K562 (cell line): ENCODE measurements around the gene CTCFL. TPM values are rescaled to one million over a fixed set of nuclear protein-coding genes. Genes with fewer than 3 reads are reported as not detected.

ENCODE experiments used
- ATAC-seq: fragments of 200-7000 bp; cut with Tn5 transposase; 3 replicates; pipeline ENCODE4 v1.9.1; 2020; ENCODE audit warnings: moderate library complexity
- BruUV-seq: library from RNA; stranded (reverse); fragments of 400-500 nt; replicated peaks from 2 replicates; lab custom pipeline; 2021; lab: Mats Ljungman, UMichigan
- CTCF ChIA-PET: fragments of 300-600 bp; formaldehyde crosslinking; extraction: SDS; loops from one replicate; lab custom pipeline; 2021; ENCODE audit warnings: low intra/inter-chr PET ratio; lab: Yijun Ruan, JAX
- POLR2A ChIA-PET: fragments of 300-600, 350-650 bp; sonication (Branson Sonifier 250); formaldehyde crosslinking; extraction: SDS; loops from one replicate; lab custom pipeline; 2021; ENCODE audit warnings: antibody characterized with exemption, inconsistent platforms; lab: Yijun Ruan, JAX
- DNase-seq, 4 experiments: peaks; one replicate each; pipeline versions ENCODE4 v3.0.0 to v3.0.0-alpha.2; 2011 to 2018; ENCODE audit warnings: low spot score in 3 of 4, mixed read lengths in 3 of 4; ENCODE audit errors: extremely low read depth in 1 of 4
- FAIRE-seq: peaks from 2 replicates; lab custom pipeline; 2011; peaks lifted over from hg19 to GRCh38; lab: Jason Lieb, UNC
- H2AFZ ChIP-seq: 2 replicates; pipeline ENCODE4 v1.6.0; 2011; ENCODE audit warnings: low read depth, low read length, control low read depth, inconsistent platforms
- H3K27ac ChIP-seq: fragments of 200-600 bp; 3 replicates; pipeline ENCODE4 v1.8.0; 2011; ENCODE audit warnings: low read depth, mild to moderate bottlenecking, control low read depth, inconsistent platforms, low read length, moderate library complexity, mixed read lengths; ENCODE audit errors: extremely low read depth
- H3K27me3 ChIP-seq, 2 experiments: fragments of 300-600 bp in 1 of 2; 2 replicates in 1 of 2; 3 replicates in 1 of 2; pipeline versions ENCODE4 v1.6.0 to v1.8.0; 2011; ENCODE audit warnings: inconsistent platforms in 2 of 2, low read length in 2 of 2, mild to moderate bottlenecking in 1 of 2, mixed read lengths in 1 of 2, moderate library complexity in 1 of 2; ENCODE audit not compliant: control insufficient read depth in 2 of 2, insufficient read depth in 2 of 2
- H3K36me3 ChIP-seq: fragments of 300-600 bp; 3 replicates; pipeline ENCODE4 v1.8.0; 2011; ENCODE audit warnings: mild to moderate bottlenecking, low read length, inconsistent platforms; ENCODE audit not compliant: control insufficient read depth, insufficient read depth
- H3K4me1 ChIP-seq, 2 experiments: fragments of 200-600 bp in 1 of 2; replicated peaks in 1 of 2; 2 replicates in 1 of 2; 3 replicates in 1 of 2; pipeline versions ENCODE4 v1.5.1 to v1.8.0; 2011; ENCODE audit warnings: inconsistent platforms in 2 of 2, low read length in 2 of 2, mild to moderate bottlenecking in 1 of 2, mixed read lengths in 1 of 2, moderate library complexity in 1 of 2; ENCODE audit not compliant: control insufficient read depth in 2 of 2, insufficient read depth in 2 of 2
- H3K4me2 ChIP-seq: 2 replicates; pipeline ENCODE4 v1.6.1; 2011; ENCODE audit warnings: low read length, control low read depth, inconsistent platforms, mixed read lengths; ENCODE audit not compliant: insufficient read depth
- H3K4me3 ChIP-seq: fragments of 200-600 bp; sonication (generic), shearing (Covaris generic); 2 replicates; pipeline ENCODE4 v1.5.1; 2016; ENCODE audit warnings: control low read depth, inconsistent platforms
- H3K79me2 ChIP-seq: fragments of 200-600 bp; 3 replicates; pipeline ENCODE4 v1.8.0; 2011; ENCODE audit warnings: low read length, inconsistent platforms; ENCODE audit not compliant: control insufficient read depth, insufficient read depth
- H3K9ac ChIP-seq, 2 experiments: 2 replicates each; pipeline versions ENCODE4 v1.6.0 to v1.6.1; 2011; ENCODE audit warnings: low read depth in 2 of 2, low read length in 2 of 2, control low read depth in 1 of 2, inconsistent platforms in 1 of 2, mild to moderate bottlenecking in 1 of 2, mixed read lengths in 1 of 2; ENCODE audit not compliant: insufficient read depth in 1 of 2
- H3K9me1 ChIP-seq: one replicate; pipeline ENCODE4 v1.6.0; 2011; ENCODE audit warnings: inconsistent platforms, mild to moderate bottlenecking, low read length, moderate library complexity; ENCODE audit not compliant: control insufficient read depth, insufficient read depth
- H3K9me3 ChIP-seq: replicated peaks from 2 replicates; pipeline ENCODE4 v1.5.1; 2011; ENCODE audit warnings: low read depth, low read length, inconsistent platforms; ENCODE audit not compliant: control insufficient read depth, insufficient read depth
- H4K20me1 ChIP-seq: replicated peaks from 2 replicates; pipeline ENCODE4 v1.6.1; 2011; ENCODE audit warnings: low read length, inconsistent platforms, mixed read lengths; ENCODE audit not compliant: control insufficient read depth, insufficient read depth
- ATF1 ChIP-seq, 2 experiments: fragments of 450-650 bp in 1 of 2; IDR thresholded peaks; 2 replicates each; pipeline ENCODE4 v1.6.1; 2016; ENCODE audit warnings: missing compliant biosample characterization in 1 of 2, missing genetic modification characterization in 1 of 2
- HLTF ChIP-seq: fragments of 450-650 bp; IDR thresholded peaks from 2 replicates; pipeline ENCODE4 v1.6.1; 2016
- HNRNPK ChIP-seq: fragments of 200-400 bp; formaldehyde crosslinking; IDR thresholded peaks from one replicate; pipeline ENCODE4 v1.6.1; 2018; ENCODE audit warnings: mild to moderate bottlenecking, low read depth, low read length; ENCODE audit not compliant: poor library complexity, severe bottlenecking
- MYC ChIP-seq, 2 experiments: fragments of 250-450 bp in 1 of 2; sonication (Bioruptor Pico) in 1 of 2; IDR thresholded peaks; 2 replicates each; pipeline versions ENCODE4 v1.5.1 to v1.6.1; 2012 to 2021; ENCODE audit warnings: low read depth in 2 of 2, borderline replicate concordance in 1 of 2, improper control_type of control experiment in 1 of 2, low read length in 1 of 2, mild to moderate bottlenecking in 1 of 2, moderate library complexity in 1 of 2
- POLR3A ChIP-seq: IDR thresholded peaks from 2 replicates; pipeline ENCODE4 v1.6.1; 2011; ENCODE audit warnings: borderline replicate concordance, mild to moderate bottlenecking, moderate library complexity; ENCODE audit not compliant: insufficient read length, insufficient read depth; ENCODE audit errors: extremely low read depth
- RBM22 ChIP-seq: fragments of 200-400 bp; formaldehyde crosslinking; IDR thresholded peaks from 2 replicates; pipeline ENCODE4 v1.6.1; 2018; ENCODE audit warnings: low read length, low read depth; ENCODE audit not compliant: poor library complexity, severe bottlenecking
- SMAD1 ChIP-seq: fragments of 150-350 bp; IDR thresholded peaks from 2 replicates; pipeline ENCODE4 v1.6.1; 2014; ENCODE audit warnings: low read length, low read depth; ENCODE audit not compliant: partially characterized antibody
- ZNF57 ChIP-seq: fragments of 450-650 bp; formaldehyde crosslinking; IDR thresholded peaks from 2 replicates; pipeline ENCODE4 v1.4.0; 2020; ENCODE audit warnings: mild to moderate bottlenecking, moderate library complexity
- WGBS: fragments of 100-300 bp; shearing (Covaris generic); methylation state at CpG from one replicate; pipeline ENCODE4 v1.1.6; 2016; ENCODE audit warnings: low coverage, mixed read lengths; ENCODE audit not compliant: insufficient coverage; ENCODE audit errors: missing lambda C conversion rate; 5-methylcytosine and 5-hydroxymethylcytosine counted together
- in situ Hi-C: fragments of 300-500 bp; cut with MboI; formaldehyde crosslinking; loops from 4 replicates; pipeline ENCODE4 v1.15.0; 2018; ENCODE audit warnings: inconsistent platforms, mixed read lengths
- intact Hi-C: fragments of 100-400 bp; cut with micrococcal nuclease; formaldehyde crosslinking; loops from 2 replicates; pipeline ENCODE4 v1.14.2; 2022
- polyA plus RNA-seq, 8 experiments: library from polyadenylated mRNA; depleted of rRNA in 4 of 8; stranded (reverse) in 5 of 8; unstranded in 3 of 8; fragments of >200 nt; fragmentation: Nextera tagmentation in 2 of 8; fragmentation: Illumina TruSeq in 1 of 8; extraction: Ambion mirVana in 2 of 8; extraction: Trizol in 1 of 8; gene quantifications; 2 replicates each; pipeline versions ENCODE4 v1.2.1 to v1.2.3, GENCODE V29; 2011 to 2014; ENCODE audit warnings: inconsistent platforms in 1 of 8, missing spikeins in 1 of 8
- total RNA-seq, 7 experiments: library from RNA; depleted of rRNA in 6 of 7; stranded (reverse); fragments of >200 nt in 6 of 7; fragmentation: Illumina TruSeq in 2 of 7; extraction: Trizol in 2 of 7; gene quantifications; 2 replicates each; pipeline versions ENCODE4 v1.2.1 to v1.2.3, GENCODE V29; 2011 to 2021; ENCODE audit warnings: low replicate concordance in 1 of 7
- TF ChIP-seq, protein P1 (sequence below): sonication (generic); formaldehyde crosslinking; IDR thresholded peaks from 2 replicates; pipeline ENCODE4 v1.8.0; 2022; ENCODE audit warnings: mild to moderate bottlenecking, missing genetic modification reagents, borderline replicate concordance
- TF ChIP-seq, protein P2 (sequence below), 2 experiments: fragments of 450-650 bp in 1 of 2; sonication (generic) in 1 of 2; formaldehyde crosslinking in 1 of 2; IDR thresholded peaks; 2 replicates each; pipeline versions ENCODE4 v1.7.1 to v1.9.0; 2016 to 2022; ENCODE audit warnings: inconsistent platforms in 1 of 2, mild to moderate bottlenecking in 1 of 2, missing genetic modification reagents in 1 of 2

CTCFL gene
- total and polyA plus RNA-seq, 9 of the 15 experiments (the other 6 are each of a cell fraction or from before 2014, with no cell fraction given) = 42.4 to 188 (median 111) TPM

DNA sequence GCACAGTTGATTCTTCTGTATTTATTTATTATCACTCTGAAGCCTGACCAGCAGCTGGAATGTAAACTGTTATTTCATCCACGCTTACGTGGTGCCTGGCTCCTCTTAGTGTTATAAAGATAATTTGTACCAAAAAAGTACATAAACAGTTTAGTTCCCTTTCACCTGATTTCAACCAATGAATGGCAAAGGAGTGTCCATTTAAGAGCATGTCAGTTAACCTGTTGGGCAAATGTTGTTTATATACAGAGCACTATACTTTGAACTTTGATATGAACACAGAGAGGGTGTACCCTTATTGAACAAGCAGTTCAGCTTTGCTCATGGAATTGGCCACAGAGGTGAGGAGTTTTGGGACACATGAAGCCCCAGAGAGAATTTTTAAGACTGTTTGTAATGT lies 7.2 kb upstream of the CTCFL start:
- Histone ChIP-seq H3K9me3 (peaks cover 12% of the 10 kb centered on the region), H3K4me1 (peaks cover 3 to 4% of the 10 kb centered on the region in 2 experiments; a peak in 4 of 5 replicates), H4K20me1 (no peaks in the 10 kb centered on the region), H3K9ac (no peak overlapping the region), H3K4me3 (no peak overlapping the region), H3K79me2 (no peaks in the 10 kb centered on the region), H3K4me2 (no peak overlapping the region), H3K27me3 (no peaks in the 10 kb centered on the region), H2AFZ (no peak overlapping the region), H3K9me1 (no peaks in the 10 kb centered on the region), H3K27ac (no peak overlapping the region), H3K36me3 (no peaks in the 10 kb centered on the region)
- WGBS = 52% methylated on average over 2 of the region's 2 CpGs
- ChIA-PET POLR2A (interaction anchor here (0.6 to 1.0 kb wide), 2 partner anchors 63 to 148 kb away, joined by 3 to 4 read pairs; no protein-coding TSS in a partner anchor), CTCF (no interaction called here)
- no peak for ATAC-seq
- FAIRE-seq = no peak
- intact Hi-C loops (no loop called here), in situ Hi-C loops (loop anchor here (5.0 kb wide), 1 partner anchor 60 kb away; no protein-coding TSS in a partner anchor)
- BruUV-seq = no TSS peak
- no peak for DNase-seq
- TF ChIP-seq HNRNPK = no peak
- TF ChIP-seq RBM22 = no peak
- TF ChIP-seq, protein P1, sequence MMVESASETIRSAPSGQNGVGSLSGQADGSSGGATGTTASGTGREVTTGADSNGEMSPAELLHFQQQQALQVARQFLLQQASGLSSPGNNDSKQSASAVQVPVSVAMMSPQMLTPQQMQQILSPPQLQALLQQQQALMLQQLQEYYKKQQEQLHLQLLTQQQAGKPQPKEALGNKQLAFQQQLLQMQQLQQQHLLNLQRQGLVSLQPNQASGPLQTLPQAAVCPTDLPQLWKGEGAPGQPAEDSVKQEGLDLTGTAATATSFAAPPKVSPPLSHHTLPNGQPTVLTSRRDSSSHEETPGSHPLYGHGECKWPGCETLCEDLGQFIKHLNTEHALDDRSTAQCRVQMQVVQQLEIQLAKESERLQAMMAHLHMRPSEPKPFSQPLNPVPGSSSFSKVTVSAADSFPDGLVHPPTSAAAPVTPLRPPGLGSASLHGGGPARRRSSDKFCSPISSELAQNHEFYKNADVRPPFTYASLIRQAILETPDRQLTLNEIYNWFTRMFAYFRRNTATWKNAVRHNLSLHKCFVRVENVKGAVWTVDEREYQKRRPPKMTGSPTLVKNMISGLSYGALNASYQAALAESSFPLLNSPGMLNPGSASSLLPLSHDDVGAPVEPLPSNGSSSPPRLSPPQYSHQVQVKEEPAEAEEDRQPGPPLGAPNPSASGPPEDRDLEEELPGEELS (CRISPR knock-in tag) = no peak
- TF ChIP-seq HLTF = no peak
- TF ChIP-seq, protein P2, sequence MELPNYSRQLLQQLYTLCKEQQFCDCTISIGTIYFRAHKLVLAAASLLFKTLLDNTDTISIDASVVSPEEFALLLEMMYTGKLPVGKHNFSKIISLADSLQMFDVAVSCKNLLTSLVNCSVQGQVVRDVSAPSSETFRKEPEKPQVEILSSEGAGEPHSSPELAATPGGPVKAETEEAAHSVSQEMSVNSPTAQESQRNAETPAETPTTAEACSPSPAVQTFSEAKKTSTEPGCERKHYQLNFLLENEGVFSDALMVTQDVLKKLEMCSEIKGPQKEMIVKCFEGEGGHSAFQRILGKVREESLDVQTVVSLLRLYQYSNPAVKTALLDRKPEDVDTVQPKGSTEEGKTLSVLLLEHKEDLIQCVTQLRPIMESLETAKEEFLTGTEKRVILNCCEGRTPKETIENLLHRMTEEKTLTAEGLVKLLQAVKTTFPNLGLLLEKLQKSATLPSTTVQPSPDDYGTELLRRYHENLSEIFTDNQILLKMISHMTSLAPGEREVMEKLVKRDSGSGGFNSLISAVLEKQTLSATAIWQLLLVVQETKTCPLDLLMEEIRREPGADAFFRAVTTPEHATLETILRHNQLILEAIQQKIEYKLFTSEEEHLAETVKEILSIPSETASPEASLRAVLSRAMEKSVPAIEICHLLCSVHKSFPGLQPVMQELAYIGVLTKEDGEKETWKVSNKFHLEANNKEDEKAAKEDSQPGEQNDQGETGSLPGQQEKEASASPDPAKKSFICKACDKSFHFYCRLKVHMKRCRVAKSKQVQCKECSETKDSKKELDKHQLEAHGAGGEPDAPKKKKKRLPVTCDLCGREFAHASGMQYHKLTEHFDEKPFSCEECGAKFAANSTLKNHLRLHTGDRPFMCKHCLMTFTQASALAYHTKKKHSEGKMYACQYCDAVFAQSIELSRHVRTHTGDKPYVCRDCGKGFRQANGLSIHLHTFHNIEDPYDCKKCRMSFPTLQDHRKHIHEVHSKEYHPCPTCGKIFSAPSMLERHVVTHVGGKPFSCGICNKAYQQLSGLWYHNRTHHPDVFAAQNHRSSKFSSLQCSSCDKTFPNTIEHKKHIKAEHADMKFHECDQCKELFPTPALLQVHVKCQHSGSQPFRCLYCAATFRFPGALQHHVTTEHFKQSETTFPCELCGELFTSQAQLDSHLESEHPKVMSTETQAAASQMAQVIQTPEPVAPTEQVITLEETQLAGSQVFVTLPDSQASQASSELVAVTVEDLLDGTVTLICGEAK (IDR thresholded peaks at IDR 0.05) = no peak
- TF ChIP-seq, protein P2 (CRISPR knock-in tag; IDR thresholded peaks at IDR 0.05) = no peak
- no peak for TF ChIP-seq ZNF57 (CRISPR knock-in tag)
- no peak for TF ChIP-seq MYC (IDR thresholded peaks at IDR 0.05; ENCODE audit: low read depth, low read length)
- no peak for TF ChIP-seq MYC (CRISPR knock-in tag; IDR thresholded peaks at IDR 0.05; ENCODE audit: borderline replicate concordance, low read depth)
- TF ChIP-seq SMAD1 = no peak
- TF ChIP-seq POLR3A = no peak
- no peak for TF ChIP-seq ATF1 (CRISPR knock-in tag; IDR thresholded peaks at IDR 0.05)
- TF ChIP-seq ATF1 (tag; IDR thresholded peaks at IDR 0.05) = no peak
